Measurements from ENCODE around the gene PAX3.

PAX3 gene

DNA sequence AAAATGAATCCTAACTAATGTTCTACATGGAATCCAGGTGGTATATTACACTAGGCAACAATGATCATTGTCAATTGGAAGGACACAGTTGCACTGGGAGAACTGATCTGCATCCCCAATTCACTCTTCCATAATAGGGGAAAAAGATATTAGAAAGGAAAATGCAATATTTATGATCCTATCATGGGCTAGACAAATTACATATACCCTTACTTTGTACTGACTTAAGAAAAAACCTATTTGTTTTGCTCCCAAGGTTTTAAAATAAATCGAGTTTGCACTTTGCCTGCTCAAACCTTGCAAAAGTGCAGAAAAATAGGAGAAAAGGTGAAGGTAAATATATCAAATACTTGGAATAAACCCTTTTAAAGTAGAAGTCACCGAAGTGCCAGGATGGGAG is 11.0 kb upstream of the PAX3 start:
- DNase-seq: no peak

DNA sequence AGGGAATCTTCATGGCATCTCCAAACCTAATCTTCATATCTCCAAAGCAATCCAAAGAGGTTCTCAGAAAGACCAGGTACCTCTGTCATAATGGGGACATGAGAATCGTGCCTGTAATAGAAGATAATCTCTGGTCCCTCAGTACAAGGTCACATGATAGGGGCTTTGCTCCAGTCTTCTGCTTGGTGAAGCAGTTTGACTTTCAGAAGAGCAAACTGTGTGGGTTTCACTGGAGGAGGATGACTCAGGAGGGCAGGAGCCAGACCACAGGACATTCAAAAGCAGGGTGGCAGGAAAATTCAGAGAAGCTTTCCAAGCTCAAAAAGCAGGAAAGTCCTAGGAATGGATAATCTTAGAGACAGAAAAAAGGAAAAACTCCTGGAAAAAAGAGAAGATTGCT is 10.6 kb upstream of the PAX3 start:
- no peak for DNase-seq

DNA sequence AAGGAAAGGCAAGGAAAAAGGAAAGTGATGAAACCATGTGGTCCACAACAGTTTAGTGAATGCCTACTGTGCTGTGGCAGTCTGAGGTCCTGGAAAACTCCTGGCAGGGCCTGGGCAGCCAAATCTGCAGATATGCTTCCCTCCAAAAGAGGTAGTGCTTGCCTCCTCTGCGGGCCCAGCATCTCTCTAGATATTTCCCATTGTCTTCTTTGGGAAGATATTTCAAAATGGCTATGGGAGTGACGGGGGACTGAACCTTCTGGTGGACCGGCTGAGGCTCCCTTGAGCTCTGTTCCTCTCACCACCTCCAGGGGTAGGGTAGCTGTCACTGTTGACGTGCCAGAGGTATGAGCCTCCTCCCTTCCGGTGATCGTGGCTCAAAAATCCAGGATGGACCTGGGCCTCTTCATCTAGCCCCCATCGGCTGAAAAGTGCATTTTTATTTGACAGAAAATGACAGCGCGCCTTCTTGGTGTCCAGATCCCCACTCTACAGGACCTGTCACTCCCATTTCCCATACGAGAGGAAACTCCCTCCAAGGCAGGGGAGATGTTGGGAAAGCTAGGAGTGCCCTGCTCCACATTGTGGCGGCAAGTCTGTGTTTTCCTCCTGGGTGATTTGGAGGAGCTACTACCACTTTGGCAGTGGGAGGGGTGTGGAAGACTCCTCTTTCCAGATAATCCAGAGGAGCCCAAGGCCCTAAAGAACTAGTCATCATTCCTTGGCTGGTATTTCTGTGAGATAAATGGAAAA is 9.4 kb upstream of the PAX3 start:
- no peak for DNase-seq

DNA sequence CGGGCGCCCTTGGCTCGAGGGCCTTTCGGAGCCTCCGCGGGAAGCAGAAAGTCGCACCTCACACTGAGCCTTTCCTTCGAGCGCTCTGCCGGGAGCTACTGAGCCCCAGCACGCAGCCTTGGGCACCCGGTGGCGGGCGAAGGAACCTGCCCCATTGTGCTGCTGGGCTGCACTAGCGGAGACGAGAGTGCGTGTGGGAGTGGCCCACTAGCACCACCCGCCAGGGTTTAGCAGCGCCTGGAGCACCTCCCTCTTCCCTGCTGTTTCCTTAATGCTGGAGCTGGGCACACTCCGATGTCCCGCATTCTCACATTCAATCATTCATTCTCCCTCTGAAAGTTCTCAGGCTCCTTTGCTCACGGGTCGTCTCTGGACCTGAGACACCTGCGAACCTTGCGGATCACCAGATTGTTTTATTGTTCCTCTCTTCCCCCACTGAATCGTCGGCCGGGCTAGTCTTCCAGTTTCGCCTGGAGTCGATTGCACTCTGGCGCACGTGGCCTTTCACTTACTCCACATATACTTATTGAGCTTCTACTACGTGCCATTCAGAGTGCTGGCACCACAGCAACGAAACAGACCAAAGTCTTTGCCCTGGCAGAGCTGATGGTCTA is 8.5 kb upstream of the PAX3 start:
- DNase-seq: no peak

DNA sequence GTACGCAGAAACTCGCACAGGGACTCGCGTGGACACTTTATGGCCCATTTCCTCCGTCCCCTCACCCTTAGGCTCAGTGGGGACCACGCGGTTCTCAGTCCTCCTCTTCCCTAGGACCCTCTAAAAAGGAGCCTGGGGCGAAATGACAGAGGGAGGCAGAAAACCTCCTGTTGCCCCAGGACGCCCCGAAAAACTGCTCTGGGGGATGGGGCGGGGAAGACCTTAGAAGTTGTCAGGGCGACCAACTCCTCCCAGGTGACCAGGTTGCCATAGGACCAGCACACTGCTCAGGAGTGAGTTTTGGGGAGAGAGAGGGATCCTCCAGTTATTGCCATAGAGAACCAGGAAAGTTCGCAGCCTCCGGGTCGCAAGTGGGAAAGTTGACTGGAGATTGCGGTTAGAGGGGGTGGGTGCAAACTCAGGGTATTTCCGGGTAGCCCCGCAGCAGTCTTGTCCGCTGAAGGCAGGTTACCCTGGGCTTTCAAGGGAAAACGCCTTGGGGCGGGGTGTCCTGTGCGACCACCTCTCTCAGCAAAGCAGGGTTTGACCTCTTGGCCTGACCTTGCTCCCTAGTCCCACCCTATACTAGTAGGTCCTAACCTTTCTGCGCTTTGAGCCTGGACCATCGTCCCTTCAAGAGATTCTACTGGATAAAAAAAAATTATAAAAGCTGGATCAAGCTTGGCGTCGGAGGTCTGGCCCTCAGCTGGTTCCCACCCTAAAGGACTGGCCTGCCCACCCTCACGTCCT is 7.8 kb upstream of the PAX3 start:
- DNase-seq: no peak

DNA sequence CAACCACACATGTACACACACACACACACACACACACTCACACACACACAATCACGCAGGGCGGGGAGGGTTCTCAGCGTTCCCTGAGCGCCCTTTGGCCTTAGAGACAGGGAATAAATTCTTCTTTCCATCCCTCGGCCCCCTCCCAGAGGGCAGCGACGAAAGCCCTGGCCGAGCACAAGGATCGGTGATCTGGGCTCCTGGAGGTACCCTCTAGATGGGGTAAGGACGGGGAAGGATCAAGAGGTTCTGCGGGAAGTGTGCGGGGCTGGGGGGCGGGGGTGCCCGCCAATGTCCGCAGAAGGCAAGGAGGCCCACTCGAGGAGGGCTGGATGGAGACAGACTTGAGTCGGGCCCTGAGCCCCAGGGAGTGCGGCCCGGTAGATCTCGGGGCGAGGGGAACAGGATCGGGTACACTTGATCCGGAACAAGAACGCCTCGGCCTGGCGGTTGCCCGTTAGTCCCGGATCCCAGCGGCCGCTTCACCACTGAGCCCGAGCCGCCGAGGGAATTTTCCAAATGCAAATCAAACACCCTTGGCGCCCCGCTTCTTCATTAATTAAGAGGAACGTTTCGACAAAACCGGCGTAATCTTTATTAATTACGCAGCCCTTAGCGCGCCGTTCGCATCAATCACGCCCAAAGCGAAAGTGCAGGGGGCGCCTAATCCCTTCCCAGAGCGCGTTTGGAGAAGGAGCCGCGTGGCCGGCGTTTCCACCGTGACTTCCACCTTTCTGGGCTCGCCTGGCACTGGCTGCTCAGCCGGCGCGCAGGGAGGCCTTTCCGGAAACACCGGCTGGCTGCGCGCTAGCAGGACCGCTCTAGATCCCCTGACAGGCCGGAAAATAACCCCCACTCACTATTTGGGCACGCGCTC is 7.0 kb upstream of the PAX3 start:
- no peak for DNase-seq

DNA sequence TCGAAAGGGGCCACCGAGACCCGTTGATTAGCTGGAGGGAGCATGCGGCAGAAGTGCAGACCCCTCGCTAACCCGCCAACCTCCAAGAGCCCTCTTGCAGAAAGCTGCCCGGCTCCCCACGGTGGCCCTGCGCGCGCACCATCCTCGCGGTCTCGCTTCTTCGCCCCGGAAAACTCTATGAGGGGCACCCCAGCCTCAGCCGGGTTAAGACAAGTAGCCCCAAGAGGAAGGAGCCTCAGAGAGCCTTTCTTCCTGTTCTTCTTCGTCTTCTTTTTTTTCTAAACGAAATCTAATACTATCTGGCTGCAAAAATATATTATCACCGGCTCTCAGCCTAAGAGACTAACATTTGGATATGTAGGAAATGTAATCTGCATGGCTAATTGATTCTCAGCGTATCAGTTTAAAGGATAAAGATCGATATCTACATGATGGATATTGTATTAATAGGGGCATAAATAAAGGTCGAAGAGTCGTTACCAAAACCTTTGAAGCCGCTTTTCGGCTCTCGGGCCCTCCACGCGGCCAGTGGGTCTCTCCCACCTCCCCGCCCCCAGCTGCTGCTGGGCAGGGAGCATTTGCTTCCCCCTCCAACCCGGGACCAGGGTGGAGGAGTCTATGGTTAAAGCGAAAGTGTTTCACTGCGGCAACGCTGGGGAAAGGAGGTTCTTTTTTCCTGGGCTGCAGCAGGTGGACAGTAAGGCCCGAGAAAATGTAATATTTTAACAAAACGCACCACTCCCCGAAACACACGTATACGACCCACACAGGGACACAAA is 6.1 kb upstream of the PAX3 start:
- no peak for DNase-seq

DNA sequence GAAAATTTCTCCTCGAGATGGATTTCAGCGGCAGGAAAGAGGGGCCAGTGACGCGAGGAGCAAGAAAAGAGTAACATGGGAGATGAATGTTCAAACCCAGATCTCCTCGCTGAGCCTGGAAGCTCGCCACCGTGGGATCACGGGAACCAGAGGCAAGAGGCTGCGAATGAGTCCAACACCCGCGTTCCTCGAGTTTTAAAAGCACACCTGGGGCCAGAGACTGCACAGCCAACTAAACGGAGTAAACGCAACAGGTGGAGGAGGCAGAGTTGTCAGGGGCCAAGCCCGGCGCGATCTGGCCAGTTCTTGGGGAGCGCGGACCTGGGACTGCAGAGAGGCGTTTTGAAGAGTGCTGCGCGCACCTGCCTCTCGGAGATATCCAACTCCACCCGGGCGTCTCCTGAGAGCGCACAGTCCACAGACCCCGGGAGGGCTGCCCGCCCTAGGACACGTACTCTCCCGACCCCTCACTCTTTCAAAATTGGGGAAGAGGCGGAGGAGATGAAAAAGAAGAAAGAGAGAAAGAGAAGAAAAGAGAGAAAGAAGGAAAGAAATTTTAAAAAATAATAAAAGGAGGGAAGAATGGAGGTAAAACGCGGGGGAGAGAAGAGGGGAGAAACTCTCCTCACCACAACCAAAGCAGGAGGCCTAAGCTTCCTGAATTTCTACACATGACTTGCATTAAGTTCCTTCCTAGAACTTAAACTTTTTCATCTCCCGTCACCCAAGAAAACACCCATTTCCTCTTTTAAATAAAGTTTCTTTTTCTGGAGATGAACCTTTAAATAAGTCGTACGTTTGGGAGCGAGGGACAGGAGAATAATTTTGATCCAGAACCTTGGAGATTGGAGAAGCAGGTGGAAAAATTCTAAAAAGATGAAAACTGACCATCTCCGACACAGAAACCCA is 5.3 kb upstream of the PAX3 start:
- no peak for DNase-seq

DNA sequence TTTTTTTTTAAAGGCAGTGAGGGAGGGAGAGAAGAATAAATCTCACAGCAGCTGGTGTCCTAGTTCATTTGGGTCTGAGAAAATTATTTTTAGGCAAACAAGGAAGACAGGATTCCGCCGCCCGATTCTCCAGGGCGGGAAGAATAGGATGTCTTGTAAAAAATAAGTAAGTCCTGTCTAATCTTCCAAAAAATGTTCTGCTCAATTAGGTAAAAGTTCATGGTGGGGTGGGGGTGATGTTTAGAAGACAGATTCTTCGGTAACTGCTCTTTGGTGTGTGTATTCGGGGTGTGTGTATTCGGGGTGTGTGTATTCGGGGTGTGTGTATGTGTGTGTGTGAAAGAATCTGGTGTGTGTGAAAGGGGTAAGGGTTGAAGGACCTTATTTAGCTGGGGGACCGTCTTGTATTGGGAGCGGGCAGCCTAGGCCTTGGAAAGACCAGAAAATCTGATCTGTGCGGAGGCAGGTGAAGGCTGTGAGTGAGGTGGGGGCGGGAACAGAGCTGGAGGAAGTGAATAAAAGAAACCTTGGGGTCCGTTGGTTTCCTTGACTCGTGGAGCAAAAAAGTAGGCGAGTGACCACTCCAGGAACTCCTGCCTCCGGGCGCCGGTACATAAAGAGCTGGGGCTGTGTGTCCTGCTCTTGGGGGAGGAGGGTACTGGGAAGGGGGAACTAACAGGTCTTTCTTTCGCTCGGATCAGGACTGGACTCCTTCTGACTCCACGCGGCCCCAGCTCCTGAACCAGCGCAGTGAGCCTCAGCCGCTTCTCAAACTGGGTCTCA is 4.4 kb upstream of the PAX3 start:
- DNase-seq: no peak

DNA sequence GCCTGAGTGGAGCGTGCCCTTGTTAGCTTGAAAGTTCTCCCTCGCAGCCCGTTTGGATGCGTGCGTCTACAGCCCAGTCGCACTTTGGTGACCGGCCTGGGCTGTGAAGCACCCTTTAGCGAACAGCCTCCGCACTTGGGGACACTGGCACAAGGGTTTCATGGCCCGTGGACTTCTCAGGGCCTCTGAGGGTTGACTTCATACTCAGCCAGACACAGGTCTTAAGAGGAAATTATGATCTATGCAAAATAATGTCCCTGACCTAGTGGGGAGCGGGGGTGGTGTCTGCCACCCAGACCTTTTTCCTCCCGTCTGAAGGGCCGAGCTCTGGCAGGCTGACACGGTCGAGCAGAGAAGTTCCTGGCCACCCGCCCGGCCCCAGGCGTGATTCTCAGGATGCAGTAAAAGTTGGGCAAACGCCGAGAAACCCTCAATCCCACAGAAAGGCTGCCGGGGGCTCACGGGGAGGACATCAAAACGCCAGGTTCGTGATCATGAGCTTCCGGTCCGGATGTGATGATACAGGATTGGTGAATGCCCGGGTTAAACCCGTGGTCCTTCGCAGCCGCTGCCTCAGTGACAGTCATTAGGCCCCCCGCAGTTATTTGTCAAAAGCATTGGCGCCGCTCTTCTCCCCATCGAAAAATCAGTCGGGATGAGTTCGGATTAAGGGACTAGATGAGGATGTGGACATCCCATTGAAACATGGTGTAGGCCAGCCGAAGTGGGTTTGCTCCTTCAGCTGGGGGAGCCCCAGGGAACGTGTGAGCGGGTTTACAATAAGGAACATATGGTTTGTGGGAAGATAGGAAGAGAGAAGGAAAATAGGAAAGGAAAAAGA is 3.6 kb upstream of the PAX3 start:
- DNase-seq: no peak

DNA sequence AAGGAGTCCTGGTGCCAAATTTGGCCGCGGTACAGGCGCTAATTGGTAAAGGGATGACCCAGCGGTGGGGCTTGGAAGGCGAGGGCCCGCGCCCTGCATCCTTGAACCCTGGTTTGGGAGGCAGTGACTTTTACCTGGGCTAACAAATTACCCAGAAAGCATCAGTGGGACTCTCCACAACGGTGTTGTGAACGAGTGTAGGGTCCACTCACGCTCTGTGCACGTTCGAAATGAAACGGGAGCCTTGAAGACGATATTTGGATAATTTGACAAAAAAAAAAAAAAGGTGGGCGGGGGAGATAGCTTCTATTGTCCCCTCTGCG is 3.0 kb upstream of the PAX3 start:
- DNase-seq: no peak

DNA sequence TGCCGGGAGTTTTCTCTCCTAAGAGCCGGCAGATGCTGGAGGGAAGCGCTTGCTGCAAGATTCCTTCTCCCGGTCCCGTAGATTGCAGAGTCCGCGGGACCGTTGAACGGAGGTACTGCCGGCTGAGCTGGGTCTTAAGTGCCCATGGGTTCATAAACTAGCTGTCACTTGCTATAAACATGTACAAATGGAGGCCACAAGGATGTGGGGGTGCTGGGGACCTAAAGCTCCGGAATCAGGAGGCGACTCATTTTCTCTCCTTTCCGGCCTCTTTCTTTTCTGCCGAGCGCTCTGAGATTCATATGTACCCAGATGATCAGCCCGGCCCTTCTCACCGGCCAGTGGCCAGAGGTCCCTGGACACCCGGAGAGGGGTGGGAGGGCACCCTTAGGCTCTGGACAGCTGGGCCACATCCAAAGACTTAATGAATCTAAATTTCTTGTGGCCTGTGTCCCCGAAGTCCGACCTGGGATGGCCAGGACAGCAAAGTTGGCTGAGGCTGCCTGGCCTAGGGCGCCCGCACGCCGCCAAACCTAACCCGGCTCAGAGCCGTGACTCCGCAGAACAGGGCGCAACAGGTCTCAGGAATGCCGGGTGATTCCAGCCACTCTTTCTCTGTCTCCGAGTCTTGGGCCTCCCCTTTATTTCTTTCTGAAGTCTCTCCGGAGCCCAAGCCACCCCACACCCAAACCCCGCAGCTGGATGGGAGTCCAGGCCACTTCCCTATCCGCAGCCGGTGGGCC is 2.4 kb upstream of the PAX3 start:
- no peak for DNase-seq

DNA sequence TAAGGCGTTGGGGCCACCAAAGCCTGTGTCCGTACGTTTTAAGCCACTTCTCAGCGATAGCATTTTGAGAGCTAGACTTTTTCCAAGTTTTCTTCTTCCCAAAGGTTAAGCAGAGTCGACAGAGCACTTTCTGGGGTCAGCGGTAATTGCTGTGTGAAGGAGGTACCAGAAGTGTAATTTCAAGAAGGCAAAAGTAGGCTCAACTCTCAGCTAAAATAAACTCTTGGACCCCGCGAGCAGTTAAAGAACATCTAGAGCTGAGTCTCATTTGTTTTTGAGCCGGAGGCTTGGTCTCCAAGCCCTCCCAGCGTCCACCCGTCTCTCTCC is 1.9 kb upstream of the PAX3 start:
- DNase-seq: no peak

DNA sequence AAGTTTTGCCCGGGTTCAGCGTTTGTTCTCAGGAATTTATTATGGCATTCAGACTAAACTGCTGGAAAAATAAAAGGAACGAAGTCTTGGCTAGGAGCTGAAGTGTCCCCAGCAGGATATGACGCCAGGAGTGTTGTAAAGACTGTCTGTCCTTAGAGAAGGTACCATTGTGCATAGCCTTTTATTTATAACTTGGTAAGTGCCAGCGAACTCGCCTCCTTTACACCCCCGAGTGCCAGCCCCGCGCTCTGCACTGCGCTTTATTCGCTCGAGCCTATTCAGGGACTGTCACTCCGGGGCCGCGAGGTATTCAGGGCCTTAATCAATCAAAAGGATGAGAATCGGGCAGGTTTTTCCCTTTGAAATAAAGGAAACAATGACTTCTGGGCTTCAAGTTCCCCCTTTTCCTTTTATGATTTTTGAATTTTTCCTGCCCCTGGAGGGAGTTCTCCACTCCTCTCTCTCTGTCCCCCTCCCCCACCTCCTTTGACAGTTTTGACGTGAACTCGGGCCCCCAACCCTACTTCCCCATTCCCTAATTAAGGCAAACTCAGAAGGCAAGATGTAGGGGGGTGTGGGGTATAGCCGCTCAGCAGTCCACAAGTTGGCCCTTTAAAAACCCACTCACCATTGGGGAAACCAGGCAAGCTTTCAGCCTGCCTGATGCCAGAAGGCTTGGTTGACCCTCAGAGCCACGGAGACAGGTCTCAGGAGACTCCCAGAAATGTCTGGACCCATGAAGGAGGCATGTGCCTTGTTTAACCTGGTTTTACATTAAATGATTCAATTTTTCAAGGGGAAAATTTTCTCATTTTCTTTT is 1.3 kb upstream of the PAX3 start:
- no peak for DNase-seq

DNA sequence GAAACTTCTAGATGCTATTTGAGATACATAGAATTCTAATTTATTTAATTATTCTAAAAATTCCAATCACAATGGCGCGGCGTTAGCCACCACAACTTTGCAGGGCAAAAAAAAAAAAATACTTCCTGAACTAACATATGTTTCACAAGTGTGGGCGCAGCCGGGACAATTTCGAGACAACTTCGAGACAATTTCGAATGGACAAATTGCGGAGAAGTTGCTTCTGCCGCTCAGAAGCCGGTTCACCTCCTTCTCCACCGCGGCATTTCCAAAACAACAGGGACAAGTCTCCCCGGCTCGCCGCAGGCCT is 842 bp downstream of the PAX3 start:
- DNase-seq: no peak

DNA sequence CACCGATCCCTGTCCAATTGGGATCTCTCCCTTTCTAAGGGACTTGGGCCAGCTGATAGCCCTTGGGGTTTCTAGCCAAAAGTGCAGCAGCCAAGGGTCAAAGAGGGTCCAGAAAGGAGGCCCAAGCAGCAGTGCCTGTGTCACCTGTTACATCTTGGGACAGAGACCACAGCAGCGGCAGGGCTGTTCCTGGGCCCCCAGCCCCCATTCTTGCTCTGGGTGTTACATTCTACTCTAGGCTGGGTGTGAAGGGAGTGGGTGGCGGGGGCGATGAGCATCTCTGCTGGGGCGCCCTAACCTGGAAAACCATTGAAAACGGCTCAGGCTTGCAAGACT is 1.2 kb downstream of the PAX3 start:
- no peak for DNase-seq

DNA sequence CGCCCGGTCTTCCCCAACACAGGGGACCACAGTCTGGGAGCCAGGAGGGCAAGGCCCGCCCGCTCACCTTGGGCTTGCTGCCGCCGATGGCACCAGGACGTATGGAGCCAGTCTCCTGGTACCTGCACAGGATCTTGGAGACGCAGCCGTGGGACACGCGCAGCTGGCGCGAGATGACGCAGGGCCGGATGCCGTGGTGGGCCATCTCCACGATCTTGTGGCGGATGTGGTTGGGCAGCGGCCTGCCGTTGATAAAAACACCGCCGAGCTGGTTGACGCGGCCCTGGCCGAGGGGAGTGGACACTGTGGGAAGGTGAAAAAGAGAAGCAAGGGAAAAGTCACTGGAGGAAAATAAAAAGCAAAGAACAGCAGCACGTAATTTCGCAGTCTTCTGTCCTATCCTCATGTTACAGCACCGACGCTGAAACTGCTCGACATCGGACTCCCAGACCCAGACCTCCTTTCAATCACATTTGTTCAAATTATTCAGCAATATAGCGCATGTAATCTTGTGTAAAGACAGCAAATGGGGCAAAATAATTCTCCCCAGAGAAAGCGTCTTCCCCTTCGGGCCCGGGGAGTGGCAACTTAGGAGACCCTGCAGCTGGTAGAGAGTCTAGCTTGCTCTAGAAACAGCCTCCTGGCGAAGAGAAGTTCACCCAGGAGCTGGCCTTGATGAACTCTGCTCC is 1.7 kb downstream of the PAX3 start:
- DNase-seq: no peak

DNA sequence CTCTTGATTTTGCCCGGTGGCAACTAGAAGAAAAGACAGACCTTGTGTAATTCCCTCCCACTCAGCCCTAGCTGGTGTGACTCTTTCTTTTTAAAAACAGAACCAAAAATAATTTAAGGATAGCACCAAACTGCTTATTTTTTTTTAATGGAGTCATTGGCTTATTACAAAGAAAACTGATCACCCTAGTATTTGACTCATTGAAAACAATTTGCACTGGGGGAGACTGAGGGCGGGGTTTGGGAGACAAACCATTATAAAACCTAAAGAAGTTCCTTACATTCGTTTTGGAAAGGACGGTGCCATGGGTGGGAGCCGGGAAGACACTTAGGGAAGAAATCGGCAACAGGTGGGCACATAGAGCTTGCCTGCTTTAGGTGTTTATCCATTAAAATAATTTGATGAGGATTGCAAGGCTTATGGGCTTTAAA is 2.5 kb downstream of the PAX3 start:
- DNase-seq: no peak

Data from activated CD4-positive, alpha-beta T cell treated with anti-CD3 and anti-CD28 coated beads for 48 hours (primary cell).